MCF 10A (cell line): Measurements from ENCODE around the gene COL9A2. TPM values are rescaled to one million over a fixed set of nuclear protein-coding genes. Genes with fewer than 3 reads are reported as not detected.

Experiments
- BruUV-seq: library from RNA; stranded (reverse); fragments of 400-500 nt; replicated peaks from 2 replicates; lab custom pipeline; 2021; lab: Mats Ljungman, UMichigan
- CTCF ChIA-PET: fragments of 300-600 bp; sonication (Branson Sonifier 250); formaldehyde crosslinking; extraction: SDS; loops from one replicate; lab custom pipeline; 2021; ENCODE audit warnings: antibody characterized with exemption, inconsistent platforms; lab: Yijun Ruan, JAX
- POLR2A ChIA-PET: fragments of 300-600, 350-650 bp; sonication (Branson Sonifier 250); formaldehyde crosslinking; extraction: SDS; loops from one replicate; lab custom pipeline; 2020; ENCODE audit warnings: antibody characterized with exemption, inconsistent platforms; lab: Yijun Ruan, JAX
- DNase-seq: peaks from one replicate; pipeline ENCODE4 v3.0.0-alpha.2; 2018; ENCODE audit not compliant: unreplicated experiment
- H3K27ac Mint-ChIP-seq: one replicate; pipeline ENCODE4 v1.8.0; 2022; ENCODE audit warnings: mild to moderate bottlenecking, low read depth, mixed read lengths; ENCODE audit not compliant: unreplicated experiment
- H3K27me3 Mint-ChIP-seq: one replicate; pipeline ENCODE4 v1.8.0; 2022; ENCODE audit warnings: mixed read lengths; ENCODE audit not compliant: insufficient read depth, unreplicated experiment
- H3K36me3 Mint-ChIP-seq: one replicate; pipeline ENCODE4 v1.8.0; 2022; ENCODE audit warnings: mild to moderate bottlenecking, moderate library complexity, mixed read lengths; ENCODE audit not compliant: insufficient read depth, unreplicated experiment
- H3K4me1 Mint-ChIP-seq: one replicate; pipeline ENCODE4 v1.8.0; 2022; ENCODE audit warnings: mixed read lengths; ENCODE audit not compliant: insufficient read depth, unreplicated experiment
- H3K4me3 Mint-ChIP-seq: one replicate; pipeline ENCODE4 v1.8.0; 2022; ENCODE audit warnings: mild to moderate bottlenecking, moderate library complexity, mixed read lengths; ENCODE audit not compliant: unreplicated experiment
- H3K9me3 Mint-ChIP-seq: one replicate; pipeline ENCODE4 v1.8.0; 2022; ENCODE audit warnings: mixed read lengths; ENCODE audit not compliant: unreplicated experiment
- CTCF ChIP-seq: fragments of 200-600 bp; IDR thresholded peaks from one replicate; pipeline ENCODE4 v1.8.0; 2022; ENCODE audit warnings: antibody characterized with exemption, mild to moderate bottlenecking; ENCODE audit not compliant: unreplicated experiment
- intact Hi-C: fragments of 100-400 bp; cut with micrococcal nuclease; formaldehyde crosslinking; loops from 2 replicates; pipeline ENCODE4 v1.14.1; 2022
- total RNA-seq: library from RNA; stranded (reverse); gene quantifications from 2 replicates; pipeline ENCODE4 v1.2.3, GENCODE V29; 2022

COL9A2 gene
- total RNA-seq, 1 experiment from 2014 or later = not detected

DNA sequence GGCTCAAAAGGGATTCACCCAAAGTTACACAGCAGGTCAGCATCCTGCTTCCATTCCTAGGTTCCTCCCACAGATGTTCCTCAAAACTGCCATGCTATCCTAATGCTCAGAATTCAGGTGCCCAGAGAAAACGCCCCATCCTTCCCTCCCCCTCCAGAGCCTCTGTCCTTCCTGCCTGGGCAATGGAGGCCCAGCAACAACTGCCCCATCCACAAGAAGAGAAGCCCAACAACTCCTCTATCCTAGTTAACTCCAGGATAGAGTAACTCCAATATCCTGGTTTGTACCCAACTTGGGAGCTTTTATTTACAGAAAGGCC, 16.9 kb downstream of the COL9A2 start:
- no peak for DNase-seq
- POLR2A ChIA-PET = interaction anchor here (1.0 kb wide), 1 partner anchor 19 kb away, joined by 3 read pairs; no protein-coding TSS in a partner anchor
- Mint-ChIP-seq H3K4me3 (no peak overlapping the region), H3K27ac (no peak overlapping the region), H3K36me3 (peaks cover 7% of the 10 kb centered on the region), H3K27me3 (no peaks in the 10 kb centered on the region), H3K9me3 (no peaks in the 10 kb centered on the region), H3K4me1 (no peaks in the 10 kb centered on the region)
- no TSS peak for BruUV-seq
- CTCF ChIA-PET = interaction anchor here (0.6 kb wide), 1 partner anchor 268 kb away, joined by 3 read pairs; no protein-coding TSS in a partner anchor
- intact Hi-C loops = no loop called here
- TF ChIP-seq CTCF = no peak

GRCh38 chr1:40299366-40300248, 17.5 kb downstream of the COL9A2 start:
- intact Hi-C loops = no loop called here
- ChIA-PET POLR2A (interaction anchor here (1.0 kb wide), 1 partner anchor 19 kb away, joined by 3 read pairs; no protein-coding TSS in a partner anchor), CTCF (no interaction called here)
- Mint-ChIP-seq H3K9me3 (no peaks in the 10 kb centered on the region), H3K4me3 (no peak overlapping the region), H3K27ac (no peak overlapping the region), H3K27me3 (no peaks in the 10 kb centered on the region), H3K36me3 (peaks cover 13% of the 10 kb centered on the region), H3K4me1 (no peaks in the 10 kb centered on the region)
- TF ChIP-seq CTCF = no peak
- no TSS peak for BruUV-seq
- DNase-seq = no peak

DNA sequence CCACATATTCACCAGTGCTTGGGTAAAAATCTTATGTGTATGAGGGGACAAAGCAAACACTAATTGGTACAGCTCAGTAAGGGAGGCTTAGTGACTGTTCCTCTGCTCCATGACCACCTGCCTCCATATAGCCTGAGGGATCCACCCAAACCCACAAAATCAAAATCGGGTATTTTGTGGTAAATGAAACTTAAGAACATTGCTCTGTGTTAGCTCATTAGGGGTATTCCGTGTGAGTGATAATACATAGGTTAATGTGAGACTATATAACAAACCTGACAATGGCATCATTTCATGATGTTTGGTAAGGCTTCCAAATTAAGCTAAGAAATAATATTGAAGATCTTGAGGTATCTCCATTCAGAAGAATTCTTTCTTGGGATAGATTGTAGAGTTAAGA, 25.8 kb downstream of the COL9A2 start:
- BruUV-seq = no TSS peak
- Mint-ChIP-seq H3K4me3 (no peak overlapping the region), H3K9me3 (no peaks in the 10 kb centered on the region), H3K27me3 (no peaks in the 10 kb centered on the region), H3K36me3 (peaks cover 86% of the 10 kb centered on the region), H3K27ac (no peak overlapping the region), H3K4me1 (no peaks in the 10 kb centered on the region)
- TF ChIP-seq CTCF = no peak
- no peak for DNase-seq
- ChIA-PET CTCF (interaction anchor here (1.3 to 1.9 kb wide), 2 partner anchors 47 to 147 kb away, joined by 6 to 7 read pairs; no protein-coding TSS in a partner anchor), POLR2A (interaction anchor here (1.0 kb wide), 1 partner anchor 10 kb away, joined by 4 read pairs; no protein-coding TSS in a partner anchor)
- intact Hi-C loops = no loop called here

DNA sequence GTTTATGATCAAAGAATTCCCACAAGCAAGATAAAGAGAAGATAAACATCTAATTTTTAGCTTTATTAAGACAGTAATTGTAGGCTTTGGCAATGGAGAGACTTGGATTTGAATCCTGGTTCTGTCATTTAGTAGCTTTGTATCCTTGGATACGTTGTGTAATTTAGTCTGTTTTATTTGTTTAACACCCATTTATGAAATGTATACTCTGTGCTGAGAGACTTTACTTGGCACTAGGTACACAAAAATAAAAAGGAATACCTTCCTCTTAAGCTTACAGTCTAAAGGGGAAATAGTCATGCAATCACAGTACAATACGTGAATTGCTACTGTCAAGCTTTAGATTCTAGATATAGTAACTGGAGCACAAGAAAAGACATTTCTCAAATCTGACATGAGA, 35.2 kb downstream of the COL9A2 start:
- BruUV-seq = no TSS peak
- Mint-ChIP-seq H3K27me3 (no peaks in the 10 kb centered on the region), H3K27ac (no peak overlapping the region), H3K4me3 (no peak overlapping the region), H3K36me3 (peaks cover 75% of the 10 kb centered on the region), H3K9me3 (no peaks in the 10 kb centered on the region), H3K4me1 (no peaks in the 10 kb centered on the region)
- intact Hi-C loops = no loop called here
- POLR2A ChIA-PET = interaction anchor here (1.0 to 1.1 kb wide), 2 partner anchors 9 to 15 kb away, joined by 3 to 4 read pairs; no protein-coding TSS in a partner anchor
- CTCF ChIA-PET = interaction anchor here (0.7 to 1.5 kb wide), 2 partner anchors 11 to 57 kb away, joined by 3 to 10 read pairs; no protein-coding TSS in a partner anchor
- no peak for DNase-seq
- TF ChIP-seq CTCF = no peak
